WTC11 (cell line): ENCODE measurements around the gene MKNK2.

Experiments used
- ELF4 ChIP-seq: sonication (generic); formaldehyde crosslinking; IDR thresholded peaks from 2 replicates; pipeline ENCODE4 v1.8.1; 2022; ENCODE audit warnings: low read depth, mild to moderate bottlenecking, moderate library complexity, missing genetic modification reagents
- NFATC4 ChIP-seq: fragments of 250-450 bp; sonication (Bioruptor Pico); IDR thresholded peaks from 2 replicates; pipeline ENCODE4 v1.9.0; 2021; ENCODE audit warnings: mild to moderate bottlenecking
- NR2C2 ChIP-seq: sonication (generic); formaldehyde crosslinking; IDR thresholded peaks from 2 replicates; pipeline ENCODE4 v1.8.0; 2022; ENCODE audit warnings: mild to moderate bottlenecking, missing genetic modification reagents
- ZNF138 ChIP-seq: sonication (generic); formaldehyde crosslinking; conservative IDR thresholded peaks from 2 replicates; pipeline ENCODE4 v1.8.1; 2022; ENCODE audit warnings: mild to moderate bottlenecking, moderate library complexity, missing genetic modification reagents
- ZNF416 ChIP-seq: fragments of 250-450 bp; sonication (Bioruptor Pico); IDR thresholded peaks from 2 replicates; pipeline ENCODE4 v1.9.0; 2021; ENCODE audit warnings: mild to moderate bottlenecking, inconsistent platforms
- TF ChIP-seq, protein P1 (sequence below): sonication (generic); formaldehyde crosslinking; IDR thresholded peaks from 2 replicates; pipeline ENCODE4 v1.8.1; 2022; ENCODE audit warnings: low read depth, missing genetic modification reagents, borderline replicate concordance
- TF ChIP-seq, protein P2 (sequence below): fragments of 200-600 bp; IDR thresholded peaks from 2 replicates; pipeline ENCODE4 v1.8.0; 2022; ENCODE audit warnings: antibody characterized with exemption
- TF ChIP-seq, protein P3 (sequence below): sonication (generic); formaldehyde crosslinking; IDR thresholded peaks from 2 replicates; pipeline ENCODE4 v1.8.1; 2023; ENCODE audit warnings: mild to moderate bottlenecking, moderate library complexity, missing genetic modification reagents
- TF ChIP-seq, protein P4 (sequence below): sonication (generic); formaldehyde crosslinking; IDR thresholded peaks from 2 replicates; pipeline ENCODE4 v1.8.1; 2023; ENCODE audit warnings: mild to moderate bottlenecking, missing genetic modification reagents, moderate library complexity

DNA sequence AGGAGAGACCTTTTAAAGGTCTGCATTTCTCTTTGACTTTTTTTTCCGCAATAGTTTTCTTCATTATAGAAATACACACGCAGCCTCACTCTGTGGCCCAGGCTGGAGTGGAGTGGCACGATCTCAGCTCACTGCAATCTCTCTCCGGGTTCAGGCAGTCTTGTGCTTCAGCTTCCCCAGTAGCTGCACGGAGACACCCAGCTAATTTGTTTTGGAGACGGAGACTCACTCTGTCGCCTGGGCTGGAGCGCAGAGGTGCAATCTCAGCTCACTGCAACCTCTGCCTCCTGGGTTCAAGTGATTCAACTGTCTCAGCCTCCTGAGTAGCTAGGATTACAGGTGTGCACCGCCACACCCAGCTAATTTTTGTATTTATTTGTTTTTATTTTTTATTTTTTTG lies 11.7 kb upstream of the MKNK2 start:
- TF ChIP-seq ZNF416 (CRISPR knock-in tag) (no peak), NFATC4 (CRISPR knock-in tag) (no peak), ELF4 (CRISPR knock-in tag) (no peak), ZNF138 (no peak), NR2C2 (CRISPR knock-in tag) (no peak)
- TF ChIP-seq, protein P1, sequence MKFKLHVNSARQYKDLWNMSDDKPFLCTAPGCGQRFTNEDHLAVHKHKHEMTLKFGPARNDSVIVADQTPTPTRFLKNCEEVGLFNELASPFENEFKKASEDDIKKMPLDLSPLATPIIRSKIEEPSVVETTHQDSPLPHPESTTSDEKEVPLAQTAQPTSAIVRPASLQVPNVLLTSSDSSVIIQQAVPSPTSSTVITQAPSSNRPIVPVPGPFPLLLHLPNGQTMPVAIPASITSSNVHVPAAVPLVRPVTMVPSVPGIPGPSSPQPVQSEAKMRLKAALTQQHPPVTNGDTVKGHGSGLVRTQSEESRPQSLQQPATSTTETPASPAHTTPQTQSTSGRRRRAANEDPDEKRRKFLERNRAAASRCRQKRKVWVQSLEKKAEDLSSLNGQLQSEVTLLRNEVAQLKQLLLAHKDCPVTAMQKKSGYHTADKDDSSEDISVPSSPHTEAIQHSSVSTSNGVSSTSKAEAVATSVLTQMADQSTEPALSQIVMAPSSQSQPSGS (CRISPR knock-in tag): no peak
- TF ChIP-seq, protein P2, sequence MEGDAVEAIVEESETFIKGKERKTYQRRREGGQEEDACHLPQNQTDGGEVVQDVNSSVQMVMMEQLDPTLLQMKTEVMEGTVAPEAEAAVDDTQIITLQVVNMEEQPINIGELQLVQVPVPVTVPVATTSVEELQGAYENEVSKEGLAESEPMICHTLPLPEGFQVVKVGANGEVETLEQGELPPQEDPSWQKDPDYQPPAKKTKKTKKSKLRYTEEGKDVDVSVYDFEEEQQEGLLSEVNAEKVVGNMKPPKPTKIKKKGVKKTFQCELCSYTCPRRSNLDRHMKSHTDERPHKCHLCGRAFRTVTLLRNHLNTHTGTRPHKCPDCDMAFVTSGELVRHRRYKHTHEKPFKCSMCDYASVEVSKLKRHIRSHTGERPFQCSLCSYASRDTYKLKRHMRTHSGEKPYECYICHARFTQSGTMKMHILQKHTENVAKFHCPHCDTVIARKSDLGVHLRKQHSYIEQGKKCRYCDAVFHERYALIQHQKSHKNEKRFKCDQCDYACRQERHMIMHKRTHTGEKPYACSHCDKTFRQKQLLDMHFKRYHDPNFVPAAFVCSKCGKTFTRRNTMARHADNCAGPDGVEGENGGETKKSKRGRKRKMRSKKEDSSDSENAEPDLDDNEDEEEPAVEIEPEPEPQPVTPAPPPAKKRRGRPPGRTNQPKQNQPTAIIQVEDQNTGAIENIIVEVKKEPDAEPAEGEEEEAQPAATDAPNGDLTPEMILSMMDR: no peak
- TF ChIP-seq, protein P3, sequence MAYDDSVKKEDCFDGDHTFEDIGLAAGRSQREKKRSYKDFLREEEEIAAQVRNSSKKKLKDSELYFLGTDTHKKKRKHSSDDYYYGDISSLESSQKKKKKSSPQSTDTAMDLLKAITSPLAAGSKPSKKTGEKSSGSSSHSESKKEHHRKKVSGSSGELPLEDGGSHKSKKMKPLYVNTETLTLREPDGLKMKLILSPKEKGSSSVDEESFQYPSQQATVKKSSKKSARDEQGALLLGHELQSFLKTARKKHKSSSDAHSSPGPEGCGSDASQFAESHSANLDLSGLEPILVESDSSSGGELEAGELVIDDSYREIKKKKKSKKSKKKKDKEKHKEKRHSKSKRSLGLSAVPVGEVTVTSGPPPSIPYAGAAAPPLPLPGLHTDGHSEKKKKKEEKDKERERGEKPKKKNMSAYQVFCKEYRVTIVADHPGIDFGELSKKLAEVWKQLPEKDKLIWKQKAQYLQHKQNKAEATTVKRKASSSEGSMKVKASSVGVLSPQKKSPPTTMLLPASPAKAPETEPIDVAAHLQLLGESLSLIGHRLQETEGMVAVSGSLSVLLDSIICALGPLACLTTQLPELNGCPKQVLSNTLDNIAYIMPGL: no peak
- TF ChIP-seq, protein P4, sequence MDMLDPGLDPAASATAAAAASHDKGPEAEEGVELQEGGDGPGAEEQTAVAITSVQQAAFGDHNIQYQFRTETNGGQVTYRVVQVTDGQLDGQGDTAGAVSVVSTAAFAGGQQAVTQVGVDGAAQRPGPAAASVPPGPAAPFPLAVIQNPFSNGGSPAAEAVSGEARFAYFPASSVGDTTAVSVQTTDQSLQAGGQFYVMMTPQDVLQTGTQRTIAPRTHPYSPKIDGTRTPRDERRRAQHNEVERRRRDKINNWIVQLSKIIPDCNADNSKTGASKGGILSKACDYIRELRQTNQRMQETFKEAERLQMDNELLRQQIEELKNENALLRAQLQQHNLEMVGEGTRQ: no peak
